Stomach (tissue), 9 donors: ENCODE results near the gene IL10RA. TPM values are rescaled to one million over a fixed set of nuclear protein-coding genes. Genes with fewer than 3 reads are reported as not detected.

Experiments used
- DNase-seq, 2 donors: peaks; one replicate each; pipeline versions ENCODE4 v3.0.0 to v3.0.0-alpha.2; 2013 to 2019
- H3K27ac ChIP-seq, 5 donors: fragments of 200-600 bp in 4 of 5; sonication (generic) in 4 of 5; one replicate each; pipeline ENCODE4 v1.5.1; 2013 to 2019; ENCODE audit warnings: mild to moderate bottlenecking in 1 of 5, moderate library complexity in 1 of 5
- H3K27me3 ChIP-seq, 3 donors: fragments of 200-600 bp; sonication (generic); one replicate each; pipeline ENCODE4 v1.5.1; 2017 to 2019; ENCODE audit warnings: mixed run types in 1 of 3
- H3K36me3 ChIP-seq, 4 donors: fragments of 200-600 bp; sonication (generic); 1 replicate in 3 of 4; 2 replicates in 1 of 4; pipeline ENCODE4 v1.5.1; 2016 to 2019
- H3K4me1 ChIP-seq, 4 donors: fragments of 200-600 bp; sonication (generic); one replicate each; pipeline ENCODE4 v1.5.1; 2016 to 2019
- H3K4me3 ChIP-seq, 4 donors: fragments of 200-600 bp; sonication (generic) in 3 of 4; one replicate each; pipeline ENCODE4 v1.5.1; 2016 to 2019; ENCODE audit warnings: mild to moderate bottlenecking in 1 of 4
- H3K9me3 ChIP-seq, 4 donors: fragments of 200-600 bp; sonication (generic); one replicate each; pipeline ENCODE4 v1.5.1; 2016 to 2019
- EP300 ChIP-seq: sonication (generic); formaldehyde crosslinking; IDR thresholded peaks from one replicate; pipeline ENCODE4 v1.6.1; 2017; ENCODE audit warnings: antibody characterized with exemption
- POLR2A ChIP-seq, 4 donors: fragments of 450-650 bp; IDR thresholded peaks; one replicate each; pipeline ENCODE4 v1.6.1; 2016; ENCODE audit warnings: antibody characterized with exemption in 4 of 4, control low read depth in 2 of 4, mild to moderate bottlenecking in 1 of 4, moderate library complexity in 1 of 4
- POLR2AphosphoS5 ChIP-seq, 3 donors: sonication (generic); formaldehyde crosslinking; IDR thresholded peaks; one replicate each; pipeline ENCODE4 v1.6.1; 2016; ENCODE audit warnings: antibody characterized with exemption in 3 of 3
- WGBS, 5 donors: extraction: QIAGEN DNeasy Blood & Tissue Kit in 3 of 5; methylation state at CpG; one replicate each; pipeline versions ENCODE4 v1.1.5 to v1.1.7; 2013 to 2018; 5-methylcytosine and 5-hydroxymethylcytosine counted together
- intact Hi-C: fragments of 100-400 bp; cut with DNase I; formaldehyde crosslinking; loops from one replicate; pipeline ENCODE4 v1.15.1; 2023; ENCODE audit warnings: low total_unique reads
- polyA plus RNA-seq, 3 donors: library from polyadenylated mRNA; stranded (reverse); fragments of 200-250 nt; gene quantifications; one replicate each; pipeline ENCODE4 v1.2.3, GENCODE V29; 2013
- total RNA-seq, 5 donors: library from RNA; depleted of rRNA; stranded (reverse); fragments of >200 nt; gene quantifications; one replicate each; pipeline versions ENCODE4 v1.1.0 to v1.2.3, GENCODE V29; 2014 to 2016
- TF ChIP-seq, protein P1 (sequence below), 7 experiments: fragments of 450-650 bp in 4 of 7; fragments of 200-600 bp in 3 of 7; sonication (generic) in 3 of 7; IDR thresholded peaks; one replicate each; pipeline ENCODE4 v1.5.1; 2016 to 2019; ENCODE audit warnings: antibody characterized with exemption in 7 of 7, control low read depth in 2 of 7, mild to moderate bottlenecking in 1 of 7
- donor health status: healthy with polysubstance abuse.
- donor health status: Bipolar disorder and iron deficiency.
- donor health status: healthy.

The IL10RA gene
- total and polyA plus RNA-seq, 8 donors: 2.1 to 190 (median 8.0) TPM

- no peak for DNase-seq
- 66 to 78% (median 67%) methylated on average over 8 of the region's 8 CpGs for WGBS, 5 donors
- H3K4me3 ChIP-seq: no peak overlapping the region
- intact Hi-C loops: no loop called here
- no peaks in the 10 kb centered on the region for H3K9me3 ChIP-seq
- no peak overlapping the region for H3K27ac ChIP-seq
- H3K27me3 ChIP-seq: peaks cover 0 to 9% (median 0%) of the 10 kb centered on the region in 3 donors
- H3K36me3 ChIP-seq: no peaks in the 10 kb centered on the region
- H3K4me1 ChIP-seq: peaks cover 0 to 16% (median 0%) of the 10 kb centered on the region in 4 donors
- TF ChIP-seq POLR2AphosphoS5 (IDR thresholded peaks at IDR 0.05) (no peak), POLR2A (IDR thresholded peaks at IDR 0.05) (no peak), EP300 (no peak)
- TF ChIP-seq, protein P1, sequence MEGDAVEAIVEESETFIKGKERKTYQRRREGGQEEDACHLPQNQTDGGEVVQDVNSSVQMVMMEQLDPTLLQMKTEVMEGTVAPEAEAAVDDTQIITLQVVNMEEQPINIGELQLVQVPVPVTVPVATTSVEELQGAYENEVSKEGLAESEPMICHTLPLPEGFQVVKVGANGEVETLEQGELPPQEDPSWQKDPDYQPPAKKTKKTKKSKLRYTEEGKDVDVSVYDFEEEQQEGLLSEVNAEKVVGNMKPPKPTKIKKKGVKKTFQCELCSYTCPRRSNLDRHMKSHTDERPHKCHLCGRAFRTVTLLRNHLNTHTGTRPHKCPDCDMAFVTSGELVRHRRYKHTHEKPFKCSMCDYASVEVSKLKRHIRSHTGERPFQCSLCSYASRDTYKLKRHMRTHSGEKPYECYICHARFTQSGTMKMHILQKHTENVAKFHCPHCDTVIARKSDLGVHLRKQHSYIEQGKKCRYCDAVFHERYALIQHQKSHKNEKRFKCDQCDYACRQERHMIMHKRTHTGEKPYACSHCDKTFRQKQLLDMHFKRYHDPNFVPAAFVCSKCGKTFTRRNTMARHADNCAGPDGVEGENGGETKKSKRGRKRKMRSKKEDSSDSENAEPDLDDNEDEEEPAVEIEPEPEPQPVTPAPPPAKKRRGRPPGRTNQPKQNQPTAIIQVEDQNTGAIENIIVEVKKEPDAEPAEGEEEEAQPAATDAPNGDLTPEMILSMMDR (IDR thresholded peaks at IDR 0.05): no peak
Measured at GRCh38 chr11:117966908-117967307, 19.3 kb upstream of the IL10RA start.

GRCh38 chr11:117969160-117969991 lies 16.8 kb upstream of the IL10RA start:
- no peaks in the 10 kb centered on the region for H3K9me3 ChIP-seq
- H3K27me3 ChIP-seq: peaks cover 0 to 9% (median 0%) of the 10 kb centered on the region in 3 donors
- no peaks in the 10 kb centered on the region for H3K36me3 ChIP-seq
- no peak for DNase-seq
- no peak overlapping the region for H3K27ac ChIP-seq
- peaks cover 6 to 35% (median 10%) of the 10 kb centered on the region in 4 donors for H3K4me1 ChIP-seq
- WGBS, 5 donors: 82 to 99% (median 90%) methylated on average over 5 of the region's 5 CpGs
- TF ChIP-seq POLR2AphosphoS5 (IDR thresholded peaks at IDR 0.05): no peak
- no peak for TF ChIP-seq POLR2A (IDR thresholded peaks at IDR 0.05)
- TF ChIP-seq, protein P1 (IDR thresholded peaks at IDR 0.05): no peak
- no peak for TF ChIP-seq EP300
- H3K4me3 ChIP-seq: no peak overlapping the region
- intact Hi-C loops: no loop called here

DNA sequence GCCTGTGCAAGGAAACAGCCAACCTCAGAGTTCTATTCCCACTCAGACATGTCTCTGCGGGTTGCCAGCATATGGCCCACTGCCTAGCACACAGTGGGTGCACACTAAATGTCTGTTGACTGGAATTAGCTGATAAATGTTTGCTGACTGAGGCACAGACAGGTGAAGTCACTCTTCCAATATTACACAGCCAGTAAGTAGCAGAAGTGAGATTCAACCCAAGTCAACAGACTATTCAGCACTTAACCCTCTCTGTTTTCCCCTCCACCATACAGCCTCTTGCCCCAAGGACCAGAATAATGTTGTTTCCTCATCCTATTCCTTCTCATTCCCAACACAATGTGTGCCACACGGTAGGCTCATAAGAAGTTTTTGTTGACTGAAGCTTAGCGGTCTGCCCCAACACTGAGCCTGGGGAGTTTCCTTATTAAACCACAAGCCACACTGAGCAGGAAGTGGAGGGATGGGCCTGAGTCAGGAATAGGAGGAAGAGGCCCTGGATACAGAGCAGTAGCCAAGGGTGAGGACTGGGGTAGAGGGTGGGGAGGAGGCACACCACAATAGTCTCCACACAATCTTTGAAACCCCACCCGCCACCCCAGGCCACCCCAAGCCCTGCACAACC lies 15.7 kb upstream of the IL10RA start:
- Histone ChIP-seq H3K27me3 (peaks cover 0 to 9% (median 0%) of the 10 kb centered on the region in 3 donors), H3K27ac (no peak overlapping the region), H3K4me1 (peaks cover 6 to 35% (median 10%) of the 10 kb centered on the region in 4 donors), H3K4me3 (no peak overlapping the region), H3K36me3 (no peaks in the 10 kb centered on the region), H3K9me3 (no peaks in the 10 kb centered on the region)
- intact Hi-C loops: no loop called here
- 59 to 65% (median 63%) methylated on average over 4 of the region's 4 CpGs for WGBS, 5 donors
- no peak for TF ChIP-seq POLR2A (IDR thresholded peaks at IDR 0.05)
- no peak for TF ChIP-seq POLR2AphosphoS5 (IDR thresholded peaks at IDR 0.05)
- TF ChIP-seq, protein P1 (IDR thresholded peaks at IDR 0.05): no peak
- no peak for TF ChIP-seq EP300
- peak in 1 of 2 donors; percentile 73 for DNase-seq

GRCh38 chr11:117972044-117972443 lies 14.2 kb upstream of the IL10RA start:
- no peak overlapping the region for H3K27ac ChIP-seq
- WGBS, 5 donors: 88 to 92% (median 91%) methylated on average over 10 of the region's 10 CpGs
- H3K27me3 ChIP-seq: peaks cover 0 to 9% (median 0%) of the 10 kb centered on the region in 3 donors
- no peaks in the 10 kb centered on the region for H3K36me3 ChIP-seq
- intact Hi-C loops: no loop called here
- H3K4me3 ChIP-seq: no peak overlapping the region
- TF ChIP-seq POLR2AphosphoS5 (IDR thresholded peaks at IDR 0.05): no peak
- TF ChIP-seq, protein P1 (IDR thresholded peaks at IDR 0.05): no peak
- TF ChIP-seq EP300: no peak
- no peak for TF ChIP-seq POLR2A (IDR thresholded peaks at IDR 0.05)
- no peak for DNase-seq
- H3K9me3 ChIP-seq: no peaks in the 10 kb centered on the region
- H3K4me1 ChIP-seq: peaks cover 6 to 35% (median 10%) of the 10 kb centered on the region in 4 donors
